GM12865 (cell line): ENCODE measurements around the gene CFTR.

Experiments
- DNase-seq: peaks from one replicate; pipeline ENCODE4 v3.0.0; 2010; ENCODE audit warnings: low read depth
- H3K4me3 ChIP-seq: 2 replicates; pipeline ENCODE4 v1.5.1; 2011; ENCODE audit warnings: mild to moderate bottlenecking, low read depth, low read length, control low read depth
- CTCF ChIP-seq: IDR thresholded peaks from 2 replicates; pipeline ENCODE4 v1.5.1; 2011; ENCODE audit warnings: low read length, control low read depth, low read depth, inconsistent platforms; ENCODE audit not compliant: insufficient read depth; ENCODE audit errors: missing control alignments

Gene CFTR

GRCh38 chr7:117664047-117664446 is 184.2 kb downstream of the CFTR start:
- H3K4me3 ChIP-seq, result no peak overlapping the region
- no peak for TF ChIP-seq CTCF
- DNase-seq, result no peak

GRCh38 chr7:117665368-117665767 is 185.5 kb downstream of the CFTR start:
- DNase-seq, result no peak
- H3K4me3 ChIP-seq, result no peak overlapping the region
- no peak for TF ChIP-seq CTCF

GRCh38 chr7:117666031-117666430 is 186.2 kb downstream of the CFTR start:
- TF ChIP-seq CTCF, result no peak
- DNase-seq, result no peak
- no peak overlapping the region for H3K4me3 ChIP-seq

GRCh38 chr7:117666689-117667088 is 186.9 kb downstream of the CFTR start:
- DNase-seq, result no peak
- no peak for TF ChIP-seq CTCF
- no peak overlapping the region for H3K4me3 ChIP-seq

GRCh38 chr7:117667456-117667855 is 187.6 kb downstream of the CFTR start:
- no peak for TF ChIP-seq CTCF
- DNase-seq, result no peak
- no peak overlapping the region for H3K4me3 ChIP-seq

- TF ChIP-seq CTCF, result no peak
- H3K4me3 ChIP-seq, result no peak overlapping the region
- no peak for DNase-seq
Measured at GRCh38 chr7:117669818-117670217, 190.0 kb downstream of the CFTR start.

GRCh38 chr7:117672453-117672852 is 192.6 kb downstream of the CFTR start:
- no peak overlapping the region for H3K4me3 ChIP-seq
- DNase-seq, result no peak
- TF ChIP-seq CTCF, result no peak
